GM03348 (cell line): ENCODE measurements around the gene FHL2.
"Not testable (repeated sequence)": the region's sequence is repeated elsewhere in the genome, so short reads cannot be mapped to it uniquely, and the experiment has no call there.

Experiments
- DNase-seq: peaks from one replicate; pipeline ENCODE4 v3.0.0; 2012; ENCODE audit warnings: low spot score

Gene FHL2, protein sequence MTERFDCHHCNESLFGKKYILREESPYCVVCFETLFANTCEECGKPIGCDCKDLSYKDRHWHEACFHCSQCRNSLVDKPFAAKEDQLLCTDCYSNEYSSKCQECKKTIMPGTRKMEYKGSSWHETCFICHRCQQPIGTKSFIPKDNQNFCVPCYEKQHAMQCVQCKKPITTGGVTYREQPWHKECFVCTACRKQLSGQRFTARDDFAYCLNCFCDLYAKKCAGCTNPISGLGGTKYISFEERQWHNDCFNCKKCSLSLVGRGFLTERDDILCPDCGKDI

DNA sequence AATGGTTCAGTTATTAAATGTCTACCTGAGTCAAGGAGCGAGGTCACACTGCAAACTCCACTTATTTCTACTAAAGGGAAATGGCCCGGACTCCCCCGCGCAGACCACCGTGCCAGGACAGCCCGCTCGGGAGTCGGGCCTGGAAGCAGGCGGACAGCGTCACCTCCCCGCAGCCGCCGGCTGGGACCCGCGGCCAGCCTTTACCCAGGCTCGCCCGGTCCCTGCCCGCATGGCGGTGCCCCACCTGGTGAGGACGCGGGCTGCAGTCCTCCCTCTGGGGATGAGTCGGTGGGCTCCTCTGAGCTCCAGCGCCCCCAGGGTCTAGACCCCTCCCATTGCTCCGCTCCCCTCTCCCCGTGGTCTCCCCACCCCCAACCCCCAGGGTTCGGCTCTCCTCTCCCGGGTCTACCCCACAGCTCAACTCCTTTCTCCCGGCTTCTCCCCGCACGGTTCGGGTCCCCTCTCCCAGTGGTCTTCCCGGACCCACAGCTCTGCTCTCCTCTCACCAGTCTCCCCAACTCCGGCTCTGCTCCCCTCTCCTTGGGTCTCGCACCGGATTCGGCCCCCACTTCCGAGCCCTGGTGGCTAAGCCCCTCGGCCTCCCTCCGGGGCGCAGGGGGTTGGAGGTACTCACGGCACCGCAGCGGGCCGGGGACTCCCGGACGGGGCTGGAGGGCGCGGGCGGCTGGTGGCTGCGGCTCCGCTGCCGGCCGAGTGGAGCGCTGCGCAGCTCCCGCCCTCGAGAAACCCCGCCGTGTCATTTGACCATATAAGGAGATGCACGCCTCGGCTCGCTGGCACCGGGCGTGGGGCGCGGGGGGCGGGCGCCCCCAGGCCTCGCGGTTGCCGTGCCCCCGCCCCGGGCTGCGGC, at the start of gene FHL2:
TSS of gene FHL2 (minus strand) at position 716 of the 871 bp plus-strand sequence. CDS start 12,535 bp downstream, outside the sequence.
- peak; percentile 90 for DNase-seq

- no peak for DNase-seq
Measured at GRCh38 chr2:105447476-105447875, 48.6 kb upstream of the FHL2 start.

GRCh38 chr2:105446501-105446900, 47.6 kb upstream of the FHL2 start:
- no peak for DNase-seq

- DNase-seq, result no peak
Measured at GRCh38 chr2:105445976-105446375, 47.1 kb upstream of the FHL2 start.

- DNase-seq, result no peak
Measured at GRCh38 chr2:105445498-105445897, 46.6 kb upstream of the FHL2 start.

- DNase-seq, result no peak
Measured at GRCh38 chr2:105443617-105444598, 45.1 kb upstream of the FHL2 start.

DNA sequence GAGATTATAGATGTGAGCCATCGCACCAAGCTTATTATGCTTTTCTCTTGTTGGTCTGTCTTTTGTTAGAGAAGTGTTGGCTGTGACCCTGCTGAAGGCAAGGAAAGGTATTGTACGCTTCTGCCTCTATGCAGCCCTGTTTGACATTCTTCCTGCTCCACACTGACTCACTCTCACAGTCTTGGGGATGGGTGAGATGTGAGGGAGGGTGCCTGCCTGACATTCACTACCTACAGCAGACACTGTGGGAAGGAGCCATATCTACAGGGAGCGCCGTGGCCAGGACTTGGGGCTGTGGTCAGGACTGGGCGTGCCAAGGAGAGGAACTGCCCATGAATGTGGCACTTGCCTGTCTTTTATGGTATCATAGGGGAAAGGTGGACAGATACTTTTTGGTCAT, 43.9 kb upstream of the FHL2 start:
- DNase-seq, result no peak

GRCh38 chr2:105442056-105442455, 43.2 kb upstream of the FHL2 start:
- DNase-seq, result no peak

DNA sequence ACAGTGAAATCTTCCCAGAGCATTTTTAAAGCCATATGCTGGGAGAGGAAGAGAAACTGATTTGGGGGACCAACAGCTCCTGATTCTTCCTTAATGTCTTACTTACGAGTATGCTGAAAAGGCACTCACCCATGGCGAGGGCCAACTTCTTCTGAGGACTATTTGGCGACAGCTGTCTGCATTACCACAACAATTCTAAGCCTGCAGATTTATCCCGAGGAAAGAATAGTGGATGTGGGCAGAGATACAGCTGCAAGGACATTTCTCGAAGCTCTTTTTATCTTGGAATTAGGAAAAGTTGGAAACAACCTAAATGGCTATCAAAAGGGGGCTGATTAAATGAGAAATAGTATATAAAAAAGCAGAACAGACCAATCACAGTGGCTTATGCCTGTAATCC, 40.3 kb upstream of the FHL2 start:
- no peak for DNase-seq

DNA sequence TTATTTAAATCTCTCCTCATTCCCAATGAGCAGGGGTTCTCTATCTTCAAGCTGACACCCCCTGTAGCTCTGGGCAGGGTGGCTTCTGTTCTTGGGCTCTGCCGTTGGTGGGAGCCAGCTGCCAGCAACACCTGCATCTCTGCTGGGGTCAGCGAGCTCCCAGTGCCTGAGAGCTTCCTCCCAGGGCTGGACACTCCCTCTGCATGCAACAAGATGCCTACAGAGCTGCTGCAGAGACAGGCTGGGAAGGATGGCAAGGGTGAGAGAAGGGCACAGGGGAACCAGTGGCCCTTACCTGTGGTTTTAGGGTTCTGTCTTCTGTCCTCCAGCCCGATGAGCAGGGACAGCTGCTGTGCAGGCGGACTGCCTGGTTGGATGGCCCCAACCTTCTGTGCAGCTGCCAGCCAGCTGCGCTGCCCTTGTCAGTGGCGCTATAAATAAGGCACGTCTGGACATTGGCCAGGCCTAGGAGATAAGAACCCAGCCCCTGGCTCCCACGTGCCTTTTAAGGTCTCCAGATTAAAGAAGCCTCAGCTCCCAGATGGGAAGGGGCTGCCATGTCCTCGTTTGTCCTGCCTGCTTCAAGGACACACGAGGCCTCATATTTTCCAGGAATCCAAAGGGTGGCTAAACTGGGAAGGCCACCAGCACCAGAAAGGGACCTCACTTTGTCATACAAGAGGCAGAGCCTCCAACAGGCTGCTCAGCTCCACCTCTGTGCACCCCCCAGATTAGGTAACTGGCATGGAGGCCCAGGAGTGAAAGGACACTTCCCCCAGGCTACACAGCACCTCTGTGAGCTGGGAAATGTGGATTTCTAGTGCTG, 39.5 kb upstream of the FHL2 start:
- DNase-seq, result no peak

GRCh38 chr2:105437708-105438103, 38.9 kb upstream of the FHL2 start:
- DNase-seq, result peak; percentile 24

DNA sequence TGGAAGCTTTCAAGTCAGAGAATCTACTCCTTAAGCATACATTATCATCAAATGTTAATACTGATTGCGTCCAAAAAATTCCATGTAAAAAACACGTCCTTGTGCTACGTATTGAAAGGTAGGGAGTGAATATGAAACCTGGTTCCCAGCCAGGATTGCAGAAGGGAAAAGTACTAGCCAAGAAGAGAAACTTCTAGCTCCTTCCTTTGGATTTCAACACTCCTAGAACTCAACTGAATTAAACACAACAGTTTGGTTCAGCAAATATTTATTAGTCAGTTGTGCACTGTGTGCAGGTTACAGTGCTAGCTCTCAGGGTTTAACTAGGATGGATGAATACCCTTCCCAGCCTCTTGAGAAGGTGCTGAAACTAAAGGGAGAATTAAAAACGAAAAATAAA, 33.9 kb upstream of the FHL2 start:
- DNase-seq, result peak; percentile 35

- DNase-seq, result no peak
Measured at GRCh38 chr2:105432044-105432399, 33.2 kb upstream of the FHL2 start.

GRCh38 chr2:105431367-105432043, 32.7 kb upstream of the FHL2 start:
- DNase-seq, result peak; percentile 47

- no peak for DNase-seq
Measured at GRCh38 chr2:105428387-105429018, 29.7 kb upstream of the FHL2 start.

DNA sequence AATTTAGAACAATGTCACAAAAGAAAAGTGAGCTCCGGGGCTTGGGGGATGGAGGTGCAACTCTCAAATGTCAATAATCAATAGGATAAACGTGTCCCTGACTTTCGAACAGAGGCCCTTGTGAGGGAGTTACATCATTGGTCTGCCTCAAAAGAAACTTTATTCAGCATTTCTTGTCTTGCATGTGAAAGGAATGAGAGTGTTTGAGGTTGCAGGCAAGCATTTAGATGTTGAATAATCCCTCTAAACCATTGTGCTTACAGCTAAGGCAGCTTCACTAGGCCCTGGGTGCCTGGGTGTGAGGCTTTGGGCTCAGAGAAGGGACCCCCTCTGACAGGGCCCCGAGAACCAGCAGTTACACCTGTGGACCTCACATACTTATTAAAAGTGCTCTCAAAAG, 28.6 kb upstream of the FHL2 start:
- no peak for DNase-seq

GRCh38 chr2:105426626-105427292, 27.9 kb upstream of the FHL2 start:
- DNase-seq, result no peak

GRCh38 chr2:105425936-105426625, 27.2 kb upstream of the FHL2 start:
- DNase-seq, result no peak

DNA sequence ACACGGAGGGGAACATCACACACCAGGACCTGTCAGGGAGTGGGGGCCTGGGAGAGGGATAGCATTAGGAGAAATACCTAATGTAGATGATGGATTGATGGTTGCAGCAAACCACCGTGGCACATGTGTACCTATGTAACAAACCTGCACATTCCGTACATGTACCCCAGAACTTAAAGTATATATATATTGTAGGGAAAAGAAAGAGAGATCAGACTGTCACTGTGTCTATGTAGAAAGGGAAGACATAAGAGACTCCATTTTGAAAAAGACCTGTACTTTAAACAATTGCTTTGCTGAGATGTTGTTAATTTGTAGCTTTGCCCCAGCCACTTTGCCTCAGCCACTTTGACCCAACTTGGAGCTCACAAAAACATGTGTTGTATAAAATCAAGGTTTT, 26.0 kb upstream of the FHL2 start:
- DNase-seq, result not testable (repeated sequence)
